H9 (cell line): ENCODE measurements around the gene MICAL3. TPM values are rescaled to one million over a fixed set of nuclear protein-coding genes. Genes with fewer than 3 reads are reported as not detected.

ENCODE experiments used
- DNase-seq: peaks from one replicate; pipeline ENCODE4 v3.0.0-alpha.2; 2017
- H2AFZ ChIP-seq: one replicate; pipeline ENCODE4 v1.6.1; 2013; ENCODE audit warnings: mild to moderate bottlenecking, low read length, control low read depth, moderate library complexity
- H2AK5ac ChIP-seq: 2 replicates; pipeline ENCODE4 v1.6.1; 2013; ENCODE audit warnings: low read length, control low read depth, mixed read lengths; ENCODE audit not compliant: insufficient read length
- H2BK120ac ChIP-seq: one replicate; pipeline ENCODE4 v1.6.1; 2013; ENCODE audit warnings: low read depth, mild to moderate bottlenecking, low read length, control low read depth, inconsistent platforms; ENCODE audit not compliant: poor library complexity, severe bottlenecking
- H2BK12ac ChIP-seq: 2 replicates; pipeline ENCODE4 v1.6.1; 2013; ENCODE audit warnings: low read length, control low read depth, mixed read lengths, low read depth; ENCODE audit not compliant: insufficient read length
- H2BK15ac ChIP-seq: 2 replicates; pipeline ENCODE4 v1.6.1; 2013; ENCODE audit warnings: low read depth, low read length, control low read depth
- H2BK20ac ChIP-seq: one replicate; pipeline ENCODE4 v1.6.1; 2013; ENCODE audit warnings: low read depth, mild to moderate bottlenecking, low read length, control low read depth, inconsistent platforms; ENCODE audit not compliant: poor library complexity, severe bottlenecking
- H2BK5ac ChIP-seq: 2 replicates; pipeline ENCODE4 v1.6.1; 2013; ENCODE audit warnings: low read length, control low read depth, mixed read lengths; ENCODE audit not compliant: insufficient read length
- H3K14ac ChIP-seq: 2 replicates; pipeline ENCODE4 v1.6.1; 2013; ENCODE audit warnings: low read length, control low read depth; ENCODE audit not compliant: insufficient read depth
- H3K18ac ChIP-seq: 2 replicates; pipeline ENCODE4 v1.6.1; 2013; ENCODE audit warnings: low read depth, mild to moderate bottlenecking, mixed read lengths, low read length, control low read depth; ENCODE audit not compliant: insufficient read length
- H3K23ac ChIP-seq: 2 replicates; pipeline ENCODE4 v1.6.1; 2013; ENCODE audit warnings: low read length, control low read depth, mixed read lengths, low read depth; ENCODE audit not compliant: insufficient read length
- H3K23me2 ChIP-seq: 2 replicates; pipeline ENCODE4 v1.6.1; 2013; ENCODE audit warnings: low read depth, mild to moderate bottlenecking, mixed read lengths, low read length, control low read depth; ENCODE audit not compliant: insufficient read length, poor library complexity, severe bottlenecking
- H3K27ac ChIP-seq: 2 replicates; pipeline ENCODE4 v1.5.1; 2013; ENCODE audit warnings: low read length, control low read depth, mixed read lengths, low read depth; ENCODE audit not compliant: insufficient read length
- H3K27me3 ChIP-seq: 2 replicates; pipeline ENCODE4 v1.6.1; 2013; ENCODE audit warnings: low read length, control low read depth, inconsistent platforms; ENCODE audit not compliant: insufficient read depth
- H3K4ac ChIP-seq: 2 replicates; pipeline ENCODE4 v1.6.1; 2013; ENCODE audit warnings: low read depth, mild to moderate bottlenecking, control low read depth, inconsistent platforms, low read length, moderate library complexity
- H3K4me1 ChIP-seq: 2 replicates; pipeline ENCODE4 v1.6.1; 2013; ENCODE audit warnings: low read length, control low read depth, inconsistent platforms; ENCODE audit not compliant: insufficient read depth
- H3K4me2 ChIP-seq: 2 replicates; pipeline ENCODE4 v1.6.1; 2013; ENCODE audit warnings: low read length, control low read depth, mixed read lengths; ENCODE audit not compliant: insufficient read length, insufficient read depth
- H3K56ac ChIP-seq: 2 replicates; pipeline ENCODE4 v1.6.1; 2013; ENCODE audit warnings: low read depth, mild to moderate bottlenecking, mixed read lengths, low read length, control low read depth; ENCODE audit not compliant: insufficient read length
- H3K79me1 ChIP-seq: 2 replicates; pipeline ENCODE4 v1.6.1; 2013; ENCODE audit warnings: low read depth, mild to moderate bottlenecking, moderate library complexity, low read length, control low read depth, inconsistent platforms; ENCODE audit not compliant: insufficient read depth, poor library complexity, severe bottlenecking
- H3K79me2 ChIP-seq: 2 replicates; pipeline ENCODE4 v1.6.1; 2013; ENCODE audit warnings: low read length, control low read depth, inconsistent platforms; ENCODE audit not compliant: insufficient read depth
- H3K9ac ChIP-seq: 2 replicates; pipeline ENCODE4 v1.6.1; 2013; ENCODE audit warnings: low read length, control low read depth, mixed read lengths; ENCODE audit not compliant: insufficient read length; ENCODE audit errors: extremely low read depth
- H3K9me3 ChIP-seq: one replicate; pipeline ENCODE4 v1.6.1; 2013; ENCODE audit warnings: low read depth, low read length, inconsistent platforms; ENCODE audit not compliant: control insufficient read depth
- H3T11ph ChIP-seq: one replicate; pipeline ENCODE4 v1.6.1; 2013; ENCODE audit warnings: mild to moderate bottlenecking, low read length, control low read depth, inconsistent platforms
- H4K20me1 ChIP-seq: one replicate; pipeline ENCODE4 v1.6.1; 2013; ENCODE audit not compliant: control insufficient read depth, insufficient read length, insufficient read depth
- H4K5ac ChIP-seq: 2 replicates; pipeline ENCODE4 v1.6.1; 2013; ENCODE audit warnings: low read depth, mild to moderate bottlenecking, mixed read lengths, low read length, control low read depth; ENCODE audit not compliant: insufficient read length
- H4K8ac ChIP-seq: replicated peaks from 2 replicates; pipeline ENCODE4 v1.6.1; 2013; ENCODE audit warnings: low read length, control low read depth, mixed read lengths, low read depth; ENCODE audit not compliant: insufficient read length
- H4K91ac ChIP-seq: 2 replicates; pipeline ENCODE4 v1.6.1; 2013; ENCODE audit warnings: low read depth, mild to moderate bottlenecking, moderate library complexity, mixed read lengths, low read length, control low read depth; ENCODE audit not compliant: insufficient read length
- H3K27ac Mint-ChIP-seq, 3 experiments: 2 replicates in 2 of 3; 3 replicates in 1 of 3; pipeline ENCODE4 v1.8.0; 2020 to 2021; ENCODE audit warnings: mixed read lengths in 3 of 3, mild to moderate bottlenecking in 1 of 3, moderate library complexity in 1 of 3
- H3K27me3 Mint-ChIP-seq: 2 replicates; pipeline ENCODE4 v1.8.0; 2021; ENCODE audit warnings: low read depth, mild to moderate bottlenecking, moderate library complexity, mixed read lengths
- H3K36me3 Mint-ChIP-seq, 3 experiments: 2 replicates in 2 of 3; 3 replicates in 1 of 3; pipeline ENCODE4 v1.8.0; 2020 to 2021; ENCODE audit warnings: low read depth in 3 of 3, mixed read lengths in 3 of 3; ENCODE audit not compliant: insufficient read depth in 1 of 3
- H3K4me1 Mint-ChIP-seq, 2 experiments: 2 replicates each; pipeline ENCODE4 v1.8.0; 2020; ENCODE audit warnings: mixed read lengths in 2 of 2
- H3K4me3 Mint-ChIP-seq, 2 experiments: 2 replicates in 1 of 2; 3 replicates in 1 of 2; pipeline ENCODE4 v1.8.0; 2020 to 2021; ENCODE audit warnings: mild to moderate bottlenecking in 2 of 2, mixed read lengths in 2 of 2, moderate library complexity in 1 of 2
- H3K9me3 Mint-ChIP-seq, 2 experiments: 2 replicates in 1 of 2; 3 replicates in 1 of 2; pipeline ENCODE4 v1.8.0; 2020; ENCODE audit warnings: mild to moderate bottlenecking in 2 of 2, mixed read lengths in 2 of 2, moderate library complexity in 1 of 2
- CTCF ChIP-seq: fragments of 200-600 bp; sonication (generic); conservative IDR thresholded peaks from 3 replicates; pipeline ENCODE4 v1.8.0; 2021; ENCODE audit warnings: antibody characterized with exemption, mild to moderate bottlenecking
- WGBS: extraction: QIAGEN DNeasy Blood & Tissue Kit; methylation state at CpG from one replicate; pipeline ENCODE4 v1.1.7; 2013; ENCODE audit warnings: missing lambda C conversion rate, low lambda C conversion rate, mixed read lengths; ENCODE audit not compliant: insufficient read length; ENCODE audit errors: extremely low coverage; 5-methylcytosine and 5-hydroxymethylcytosine counted together
- total RNA-seq: library from RNA; stranded (reverse); gene quantifications from 2 replicates; pipeline ENCODE4 v1.2.1, GENCODE V29; 2021

Gene MICAL3
- total RNA-seq, 1 experiment from 2014 or later, result 50.2 TPM

- Histone ChIP-seq H3K9ac (no peak overlapping the region), H2BK20ac (no peak overlapping the region), H4K20me1 (no peaks in the 10 kb centered on the region), H3K4me2 (no peak overlapping the region), H4K91ac (no peak overlapping the region), H2BK12ac (no peak overlapping the region), H2BK120ac (no peak overlapping the region), H3K27ac (no peak overlapping the region), H3K4me1 (no peaks in the 10 kb centered on the region; the same call in 1 of the 2 replicates), H3K27me3 (no peaks in the 10 kb centered on the region), H2AFZ (no peak overlapping the region), H3T11ph (no peak overlapping the region), H3K23ac (no peak overlapping the region), H2AK5ac (no peak overlapping the region), H3K56ac (no peak overlapping the region), H2BK15ac (no peak overlapping the region), H2BK5ac (no peak overlapping the region), H4K8ac (no peak overlapping the region), H3K4ac (no peak overlapping the region), H4K5ac (no peak overlapping the region), H3K14ac (no peak overlapping the region), H3K79me1 (peaks cover 5% of the 10 kb centered on the region), H3K18ac (no peak overlapping the region), H3K9me3 (no peaks in the 10 kb centered on the region), H3K79me2 (peaks cover 6% of the 10 kb centered on the region; the same call in 1 of the 2 replicates), H3K23me2 (no peaks in the 10 kb centered on the region)
- Mint-ChIP-seq H3K9me3 (no peaks in the 10 kb centered on the region), H3K27me3 (no peaks in the 10 kb centered on the region), H3K27ac (peak overlapping the region in 1 of 3 experiments; percentile 77; a peak in 3 of 7 replicates), H3K4me3 (no peak overlapping the region), H3K36me3 (no peaks in the 10 kb centered on the region), H3K4me1 (peaks cover 52 to 57% of the 10 kb centered on the region in 2 experiments)
- no peak for DNase-seq
- TF ChIP-seq CTCF, result no peak
- WGBS, result no CpG with 5 or more reads among the region's 16 CpGs
Measured at GRCh38 chr22:17988800-17989513, 35.4 kb downstream of the MICAL3 start.
